ENCODE data around the gene PEAR1.

PEAR1 gene

DNA sequence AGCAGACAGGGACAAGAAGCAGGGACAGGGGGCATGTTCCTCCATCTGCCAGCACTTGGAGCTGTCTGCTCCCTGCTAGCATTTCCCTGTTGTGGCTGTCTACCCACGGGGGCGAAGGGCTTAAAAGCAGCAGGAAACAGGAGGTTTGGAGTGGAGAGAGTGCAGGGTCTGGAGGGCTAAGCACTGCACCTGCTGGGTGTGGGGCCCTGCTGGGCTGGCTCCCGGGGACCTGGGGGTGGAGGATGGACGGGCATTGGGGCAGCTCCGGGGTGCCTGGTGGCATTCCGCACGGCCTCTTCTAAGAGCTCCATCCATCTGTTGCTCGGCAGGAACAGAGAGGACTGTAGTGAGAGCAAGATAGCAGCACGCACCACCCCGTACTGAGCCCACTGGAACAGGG is 48.2 kb downstream of the PEAR1 start:
- TF ChIP-seq, protein P1, sequence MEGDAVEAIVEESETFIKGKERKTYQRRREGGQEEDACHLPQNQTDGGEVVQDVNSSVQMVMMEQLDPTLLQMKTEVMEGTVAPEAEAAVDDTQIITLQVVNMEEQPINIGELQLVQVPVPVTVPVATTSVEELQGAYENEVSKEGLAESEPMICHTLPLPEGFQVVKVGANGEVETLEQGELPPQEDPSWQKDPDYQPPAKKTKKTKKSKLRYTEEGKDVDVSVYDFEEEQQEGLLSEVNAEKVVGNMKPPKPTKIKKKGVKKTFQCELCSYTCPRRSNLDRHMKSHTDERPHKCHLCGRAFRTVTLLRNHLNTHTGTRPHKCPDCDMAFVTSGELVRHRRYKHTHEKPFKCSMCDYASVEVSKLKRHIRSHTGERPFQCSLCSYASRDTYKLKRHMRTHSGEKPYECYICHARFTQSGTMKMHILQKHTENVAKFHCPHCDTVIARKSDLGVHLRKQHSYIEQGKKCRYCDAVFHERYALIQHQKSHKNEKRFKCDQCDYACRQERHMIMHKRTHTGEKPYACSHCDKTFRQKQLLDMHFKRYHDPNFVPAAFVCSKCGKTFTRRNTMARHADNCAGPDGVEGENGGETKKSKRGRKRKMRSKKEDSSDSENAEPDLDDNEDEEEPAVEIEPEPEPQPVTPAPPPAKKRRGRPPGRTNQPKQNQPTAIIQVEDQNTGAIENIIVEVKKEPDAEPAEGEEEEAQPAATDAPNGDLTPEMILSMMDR (IDR thresholded peaks at IDR 0.05): no peak
- DNase-seq (ENCODE audit: low spot score): no peak
- H3K27ac ChIP-seq: no peak overlapping the region
- H3K4me3 ChIP-seq: no peak overlapping the region

DNA sequence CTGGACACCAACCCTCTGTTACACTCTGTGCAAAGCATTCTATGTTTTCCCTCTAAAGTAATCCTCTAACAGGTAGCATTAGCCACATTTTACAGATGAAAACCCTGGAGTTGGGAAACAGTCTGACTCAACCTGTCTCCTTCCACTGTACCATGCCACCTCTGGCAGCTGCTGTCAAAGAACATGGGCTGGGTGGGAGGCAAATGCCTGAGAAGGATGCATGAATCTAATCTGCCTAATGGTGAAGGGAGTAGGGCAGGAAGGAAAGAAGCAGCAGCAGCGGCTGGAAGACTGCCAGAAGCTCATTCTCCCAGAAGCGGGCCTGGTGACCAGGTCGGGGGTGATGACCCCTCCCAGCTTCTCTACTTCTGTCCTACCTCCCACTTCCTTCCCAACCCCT is 48.7 kb downstream of the PEAR1 start:
- DNase-seq (ENCODE audit: low spot score): no peak
- TF ChIP-seq, protein P1 (IDR thresholded peaks at IDR 0.05): no peak
- Histone ChIP-seq H3K27ac (no peak overlapping the region), H3K4me3 (no peak overlapping the region)

DNA sequence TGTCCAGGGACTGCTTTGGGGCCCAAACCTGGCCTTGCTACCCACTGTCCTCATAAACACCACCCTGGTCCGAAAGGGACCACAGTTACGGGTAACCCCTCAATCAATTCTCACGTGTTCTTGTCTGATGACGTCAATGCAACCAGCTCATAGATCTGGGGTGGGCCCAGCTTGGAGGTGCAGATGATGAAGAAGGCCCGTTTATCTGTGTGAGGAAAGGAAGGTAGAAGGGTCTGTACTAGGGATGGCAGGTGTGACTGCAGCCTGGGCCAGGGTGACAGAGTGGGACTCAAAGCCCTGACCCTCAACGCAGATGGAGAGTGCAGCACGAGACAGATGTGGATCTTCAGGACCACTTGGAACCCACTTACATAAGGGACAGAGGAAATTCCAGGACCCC is 49.1 kb downstream of the PEAR1 start:
- DNase-seq (ENCODE audit: low spot score): no peak
- H3K27ac ChIP-seq: no peak overlapping the region
- TF ChIP-seq, protein P1 (IDR thresholded peaks at IDR 0.05): no peak
- H3K4me3 ChIP-seq: no peak overlapping the region

DNA sequence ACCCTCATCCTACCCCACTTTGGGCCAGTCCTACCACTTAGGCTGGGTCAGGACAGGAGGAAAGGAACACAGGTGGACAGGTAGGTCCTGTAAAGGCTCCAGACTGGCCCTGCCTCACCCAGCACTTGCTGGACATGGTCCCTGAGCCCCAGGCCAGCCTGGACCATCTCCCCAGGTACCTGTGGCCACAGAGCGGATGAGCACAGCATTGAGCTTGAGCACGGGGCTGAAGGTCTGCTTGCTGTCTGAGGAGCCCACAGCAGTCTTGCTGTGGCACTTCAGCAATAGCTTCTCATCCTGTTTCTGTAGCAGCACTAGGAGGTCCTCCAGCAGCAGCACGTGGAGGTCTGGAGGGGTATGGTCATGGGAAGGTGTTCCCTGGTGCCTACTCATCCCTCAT is 50.2 kb downstream of the PEAR1 start:
- H3K4me3 ChIP-seq: no peak overlapping the region
- no peak overlapping the region for H3K27ac ChIP-seq
- no peak for DNase-seq (ENCODE audit: low spot score)
- TF ChIP-seq, protein P1 (IDR thresholded peaks at IDR 0.05): no peak

DNA sequence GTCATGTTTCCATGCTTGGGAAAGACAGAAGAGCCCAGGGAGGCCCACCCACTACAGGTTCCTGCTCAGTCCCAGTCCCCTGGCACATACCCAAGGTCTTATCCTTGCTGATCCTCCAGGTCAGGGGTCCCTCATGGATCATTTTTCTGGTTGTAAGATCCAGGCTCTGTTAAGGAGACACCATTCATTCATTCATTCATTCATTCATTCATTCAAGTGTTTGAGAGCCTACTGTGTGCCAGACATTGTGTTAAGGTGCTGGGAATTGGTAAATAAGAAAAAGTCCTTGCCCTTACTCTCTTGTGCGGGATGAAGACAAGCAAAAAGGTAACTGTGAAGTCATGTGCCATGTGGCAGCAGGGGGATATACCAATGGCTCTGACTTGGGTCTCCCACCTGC is 50.8 kb downstream of the PEAR1 start:
- H3K27ac ChIP-seq: no peak overlapping the region
- no peak for DNase-seq (ENCODE audit: low spot score)
- H3K4me3 ChIP-seq: no peak overlapping the region
- TF ChIP-seq, protein P1 (IDR thresholded peaks at IDR 0.05): no peak

DNA sequence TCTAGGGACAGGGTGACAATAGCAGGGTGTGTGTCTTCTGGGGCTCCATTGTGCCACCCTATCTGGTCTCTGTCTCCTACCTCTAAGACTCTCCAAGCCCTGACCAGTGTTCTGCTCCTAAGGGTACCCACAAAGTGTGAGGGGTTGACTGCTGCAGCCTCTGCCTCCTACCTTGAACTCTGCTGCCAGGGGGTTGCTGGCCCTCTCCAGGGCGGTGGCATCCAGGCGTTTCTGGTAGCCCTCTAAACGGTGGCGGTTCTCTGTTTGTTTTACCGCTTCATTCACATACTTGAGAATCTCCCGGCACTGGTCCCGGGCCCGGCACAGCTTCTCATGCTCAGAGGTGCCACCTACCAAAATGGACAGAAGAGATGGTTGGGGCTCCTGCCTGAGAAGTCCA is 51.3 kb downstream of the PEAR1 start:
- TF ChIP-seq, protein P1 (IDR thresholded peaks at IDR 0.05): no peak
- DNase-seq (ENCODE audit: low spot score): no peak
- no peak overlapping the region for H3K4me3 ChIP-seq

DNA sequence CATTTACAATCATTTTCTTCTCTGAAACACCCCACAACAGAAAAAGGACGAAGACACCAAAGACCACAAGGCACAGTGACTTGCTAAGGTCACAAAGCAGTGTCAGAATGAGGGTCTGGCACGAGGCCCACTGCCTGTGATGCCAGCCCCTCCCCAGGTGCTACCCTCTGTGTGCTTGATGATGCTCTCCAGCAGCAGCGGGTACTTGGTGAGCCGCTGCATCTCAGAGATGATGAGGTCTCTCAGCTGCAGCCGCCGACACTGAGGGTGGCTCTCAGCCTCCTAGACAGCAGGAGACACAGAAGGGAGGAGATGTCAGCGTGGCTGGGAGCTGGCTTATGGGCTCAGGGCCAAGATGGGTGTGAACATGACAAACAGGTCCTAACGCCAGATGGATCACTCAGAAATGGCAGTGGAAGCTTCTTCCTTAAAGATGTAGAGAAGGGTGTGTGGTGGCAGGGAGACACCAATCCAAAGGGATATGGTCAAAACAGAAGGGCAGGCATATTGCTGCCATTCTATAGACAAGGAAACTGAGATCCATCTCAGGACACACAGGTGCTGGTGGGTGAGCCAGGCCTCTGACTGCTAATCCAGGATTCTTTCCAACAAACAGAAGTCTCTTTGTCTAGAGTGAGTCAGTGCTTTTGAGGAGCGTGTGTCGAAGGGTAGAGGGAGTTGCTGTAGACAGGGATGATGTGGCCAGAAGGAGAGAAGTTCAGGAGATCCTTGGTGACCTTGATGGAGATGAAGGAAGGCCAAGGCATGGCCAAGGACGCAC is 52.6 kb downstream of the PEAR1 start:
- Histone ChIP-seq H3K4me3 (no peak overlapping the region), H3K27ac (no peak overlapping the region)
- DNase-seq (ENCODE audit: low spot score): peak; percentile 53
- TF ChIP-seq, protein P1 (IDR thresholded peaks at IDR 0.05): no peak

More for the DNA sequence above, 51.3 kb downstream of the PEAR1 start:
- H3K27ac ChIP-seq: no peak overlapping the region

Data from coronary artery (tissue), 2 donors.